Fibroblast of pulmonary artery (primary cell): ENCODE data around the gene SLC17A7.

Experiments used
- DNase-seq: peaks from one replicate; pipeline ENCODE4 v3.0.0-alpha.2; 2010; ENCODE audit warnings: low read depth
- H3K4me3 ChIP-seq: replicated peaks from 2 replicates; pipeline ENCODE4 v1.5.1; 2011; ENCODE audit warnings: low read depth, mild to moderate bottlenecking, control low read depth, low read length, moderate library complexity
- TF ChIP-seq, protein P1 (sequence below): IDR thresholded peaks from 2 replicates; pipeline ENCODE4 v1.5.1; 2011; ENCODE audit warnings: mild to moderate bottlenecking, control low read depth, low read length, inconsistent platforms; ENCODE audit errors: missing control alignments

The SLC17A7 gene

DNA sequence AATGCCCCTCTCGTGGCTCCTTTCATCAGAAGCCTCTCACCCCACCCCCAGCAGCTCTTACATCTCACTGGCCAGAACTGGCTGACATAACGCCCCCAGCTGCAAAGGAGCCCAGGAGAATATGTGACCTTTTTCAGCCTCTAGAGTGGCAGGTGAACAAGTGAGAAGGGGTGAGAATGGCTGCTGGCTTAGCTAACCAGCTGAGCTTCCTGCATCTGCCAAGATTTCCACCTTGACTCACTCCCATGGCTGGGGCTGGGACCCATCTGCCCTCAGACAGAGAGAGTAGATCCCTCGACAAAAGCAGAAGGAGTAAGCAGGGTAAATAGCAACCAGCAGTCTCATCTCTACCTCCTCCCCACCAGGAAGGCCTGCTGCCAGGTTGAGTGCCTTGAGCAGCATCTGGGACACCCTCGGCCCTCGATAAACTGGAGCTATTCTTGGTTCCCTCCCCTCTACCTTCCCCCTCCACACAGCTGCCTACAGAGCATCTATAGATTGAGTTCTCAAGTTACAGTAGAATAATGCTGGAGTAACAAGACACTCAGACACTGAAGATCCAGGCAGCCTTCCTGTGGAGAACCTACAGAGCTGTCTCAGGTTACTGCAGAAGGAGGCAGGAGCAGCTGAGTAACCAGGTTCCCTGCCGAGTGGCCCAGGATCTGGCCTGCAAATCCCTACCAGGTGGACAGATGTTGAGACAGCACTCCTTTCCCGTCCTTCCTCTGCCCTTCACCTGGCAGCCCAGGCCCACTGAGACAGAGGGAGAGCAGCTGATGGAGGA lies 37.7 kb downstream of the SLC17A7 start:
- H3K4me3 ChIP-seq: no peak overlapping the region
- TF ChIP-seq, protein P1, sequence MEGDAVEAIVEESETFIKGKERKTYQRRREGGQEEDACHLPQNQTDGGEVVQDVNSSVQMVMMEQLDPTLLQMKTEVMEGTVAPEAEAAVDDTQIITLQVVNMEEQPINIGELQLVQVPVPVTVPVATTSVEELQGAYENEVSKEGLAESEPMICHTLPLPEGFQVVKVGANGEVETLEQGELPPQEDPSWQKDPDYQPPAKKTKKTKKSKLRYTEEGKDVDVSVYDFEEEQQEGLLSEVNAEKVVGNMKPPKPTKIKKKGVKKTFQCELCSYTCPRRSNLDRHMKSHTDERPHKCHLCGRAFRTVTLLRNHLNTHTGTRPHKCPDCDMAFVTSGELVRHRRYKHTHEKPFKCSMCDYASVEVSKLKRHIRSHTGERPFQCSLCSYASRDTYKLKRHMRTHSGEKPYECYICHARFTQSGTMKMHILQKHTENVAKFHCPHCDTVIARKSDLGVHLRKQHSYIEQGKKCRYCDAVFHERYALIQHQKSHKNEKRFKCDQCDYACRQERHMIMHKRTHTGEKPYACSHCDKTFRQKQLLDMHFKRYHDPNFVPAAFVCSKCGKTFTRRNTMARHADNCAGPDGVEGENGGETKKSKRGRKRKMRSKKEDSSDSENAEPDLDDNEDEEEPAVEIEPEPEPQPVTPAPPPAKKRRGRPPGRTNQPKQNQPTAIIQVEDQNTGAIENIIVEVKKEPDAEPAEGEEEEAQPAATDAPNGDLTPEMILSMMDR: no peak
- no peak for DNase-seq

DNA sequence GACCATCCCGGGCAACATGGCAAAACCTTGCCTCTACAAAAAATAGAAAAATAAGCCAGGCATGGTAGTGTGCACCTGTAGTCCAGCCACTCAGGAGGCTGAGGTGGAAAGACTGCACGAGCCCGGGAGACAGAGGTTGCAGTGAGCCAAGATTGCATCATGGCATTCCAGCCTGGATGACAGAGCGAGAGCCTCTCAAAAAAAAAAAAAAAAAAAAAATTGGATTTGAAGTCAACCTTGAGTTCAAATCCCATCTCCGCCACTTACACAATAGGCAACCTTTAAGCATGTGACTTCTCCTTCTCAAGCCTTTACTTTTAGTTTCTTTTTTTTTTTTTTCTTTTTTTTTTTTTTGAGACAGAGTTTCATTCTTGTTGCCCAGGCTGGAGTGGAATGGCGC lies 41.3 kb downstream of the SLC17A7 start:
- no peak overlapping the region for H3K4me3 ChIP-seq
- TF ChIP-seq, protein P1: no peak
- no peak for DNase-seq

DNA sequence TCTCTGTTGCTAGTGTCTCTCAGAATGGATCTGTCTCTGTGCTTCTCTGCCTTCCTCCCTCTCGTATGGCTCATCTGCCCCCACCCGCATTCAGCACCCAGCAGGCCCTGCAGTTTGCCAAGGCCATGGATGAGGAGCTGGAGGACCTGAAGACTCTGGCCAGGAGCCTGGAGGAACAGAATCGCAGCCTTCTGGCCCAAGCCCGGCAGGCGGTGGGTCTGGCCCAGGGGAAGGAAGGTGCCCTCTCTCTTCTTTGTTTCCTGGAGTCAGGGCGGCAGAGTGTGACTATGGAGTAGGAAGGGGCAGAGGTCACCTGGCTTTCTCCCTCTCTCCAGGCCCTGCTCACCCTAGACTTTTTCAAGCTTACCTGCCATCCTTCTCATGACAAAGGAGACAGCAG lies 42.4 kb downstream of the SLC17A7 start:
- TF ChIP-seq, protein P1: no peak
- no peak for DNase-seq
- H3K4me3 ChIP-seq: no peak overlapping the region

DNA sequence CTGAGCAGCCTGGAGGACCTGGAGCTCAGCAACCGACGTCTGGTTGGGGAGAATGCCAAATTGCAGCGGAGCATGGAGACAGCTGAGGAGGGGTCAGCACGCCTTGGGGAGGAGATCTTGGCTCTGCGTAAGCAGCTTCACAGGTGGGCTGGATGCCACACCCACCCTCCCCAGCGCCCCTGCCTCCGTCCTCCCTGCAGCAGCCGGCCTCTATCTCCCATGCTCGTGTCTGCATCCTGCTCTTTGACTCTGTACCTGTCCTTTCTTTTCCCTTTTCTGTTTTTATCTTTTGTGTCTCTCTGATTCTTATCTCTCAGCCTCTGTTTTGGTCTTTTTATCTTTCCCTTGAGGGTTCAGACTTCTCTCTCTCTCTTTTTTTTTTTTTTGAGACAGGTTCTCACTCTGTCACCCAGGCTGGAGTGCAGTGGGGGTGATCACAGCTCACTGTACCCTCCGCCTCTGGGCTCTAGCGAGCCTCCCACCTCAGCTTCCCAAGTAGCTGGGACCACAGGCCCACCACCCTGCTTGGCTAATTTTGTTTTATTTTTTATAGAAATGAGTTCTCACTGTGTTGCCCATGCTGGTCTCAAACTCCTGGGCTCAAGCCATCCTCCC lies 43.2 kb downstream of the SLC17A7 start:
- no peak overlapping the region for H3K4me3 ChIP-seq
- DNase-seq: no peak
- TF ChIP-seq, protein P1: no peak

DNA sequence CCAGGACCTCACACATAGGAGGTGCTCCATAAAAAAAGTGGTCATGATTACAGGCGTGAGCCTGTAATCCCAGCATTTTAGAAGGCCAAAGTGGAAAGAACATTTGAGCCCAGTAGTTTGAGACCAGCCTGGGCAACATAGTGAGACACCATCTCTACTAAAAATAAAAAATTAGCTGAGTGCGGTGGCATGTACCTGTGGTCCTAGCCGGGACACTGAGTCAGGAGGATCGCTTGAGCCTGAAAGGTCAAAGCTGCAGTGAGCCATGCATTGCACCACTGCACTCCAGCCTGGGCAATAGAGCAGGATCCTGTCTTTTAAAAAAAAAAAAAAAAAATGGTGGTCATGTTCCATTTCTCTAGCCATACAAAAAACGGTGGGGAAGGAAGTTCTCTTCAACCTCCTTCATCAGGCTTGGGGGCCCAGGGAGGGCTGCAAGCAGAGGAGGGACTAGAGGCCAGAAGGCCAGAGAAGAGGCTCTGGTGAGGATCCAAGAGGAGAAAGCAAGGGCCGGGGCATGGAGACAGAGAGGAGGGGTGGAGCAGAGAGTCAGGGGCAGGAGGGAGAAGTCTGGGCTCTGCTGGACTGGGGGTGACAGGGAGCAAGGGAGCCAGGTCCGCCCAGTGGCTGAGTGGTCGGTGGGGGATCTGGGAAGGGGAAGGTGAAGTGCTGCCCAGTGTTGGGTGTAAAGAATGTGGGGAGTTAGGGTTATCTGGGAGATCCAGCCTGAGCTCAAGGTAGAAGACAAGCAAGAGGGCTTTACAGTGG lies 44.4 kb downstream of the SLC17A7 start:
- no peak for DNase-seq
- H3K4me3 ChIP-seq: no peak overlapping the region
- TF ChIP-seq, protein P1: no peak

DNA sequence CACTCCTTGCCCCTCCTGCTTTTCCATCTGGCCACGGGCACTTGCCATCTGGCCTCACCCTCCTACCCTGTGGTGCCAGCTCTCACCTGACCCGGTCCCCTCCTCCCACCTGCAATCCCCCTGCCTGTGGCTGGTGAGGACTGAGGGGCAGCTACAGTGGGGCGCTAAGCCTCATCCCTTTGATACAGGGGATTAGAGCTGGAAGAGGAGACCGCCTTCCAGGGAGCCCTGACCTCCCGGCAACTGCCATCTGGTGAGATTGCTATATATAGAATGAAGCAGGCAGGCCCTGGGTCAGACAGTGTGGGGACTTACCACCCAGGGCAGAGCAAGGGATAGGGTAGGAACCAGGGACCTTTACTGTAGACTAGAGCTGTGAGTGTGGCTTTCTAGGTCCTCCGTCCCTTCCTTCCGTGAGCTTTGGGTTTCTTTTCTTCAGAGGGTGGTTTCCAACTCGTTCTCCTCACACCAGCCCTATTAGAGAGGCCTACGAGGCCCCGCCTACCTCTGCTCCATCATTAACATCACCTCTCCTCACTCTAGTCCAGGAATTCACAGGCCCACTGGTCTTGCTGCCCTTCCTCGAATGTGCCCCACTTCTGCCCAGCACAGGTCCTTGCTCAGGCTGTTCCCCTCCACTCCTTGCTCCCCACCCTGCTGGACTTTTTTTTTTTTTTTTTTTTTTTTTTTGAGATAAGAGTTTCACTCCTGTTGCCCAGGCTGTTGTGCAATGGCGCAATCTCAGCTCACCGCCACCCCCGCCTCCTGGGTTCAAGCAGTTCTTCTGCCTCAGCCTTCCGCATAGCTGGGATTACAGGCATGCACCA lies 45.5 kb downstream of the SLC17A7 start:
- TF ChIP-seq, protein P1: no peak
- H3K4me3 ChIP-seq: no peak overlapping the region
- DNase-seq: no peak
